HEK293T (cell line): ENCODE data around the gene MOGAT1.
"Not testable (repeated sequence)": the region's sequence is repeated elsewhere in the genome, so short reads cannot be mapped to it uniquely, and the experiment has no call there.

Experiments used
- CTCF ChIA-PET: fragments of 350-600 bp; formaldehyde crosslinking; extraction: SDS; loops from one replicate; lab custom pipeline; 2021; ENCODE audit warnings: antibody characterized with exemption, inconsistent platforms; lab: Yijun Ruan, JAX
- POLR2A ChIA-PET: fragments of 350-600 bp; formaldehyde crosslinking; extraction: SDS; loops from one replicate; lab custom pipeline; 2020; ENCODE audit warnings: antibody characterized with exemption, inconsistent platforms; lab: Yijun Ruan, JAX
- DNase-seq: peaks from one replicate; pipeline ENCODE4 v3.0.0; 2012; ENCODE audit warnings: mixed read lengths; ENCODE audit errors: extremely low spot score
- ARNT ChIP-seq: fragments of 450-650 bp; IDR thresholded peaks from 2 replicates; pipeline ENCODE4 v1.6.1; 2017; ENCODE audit warnings: mild to moderate bottlenecking
- BHLHE40 ChIP-seq: fragments of 450-650 bp; IDR thresholded peaks from 2 replicates; pipeline ENCODE4 v1.6.1; 2016; ENCODE audit warnings: mild to moderate bottlenecking, moderate library complexity, borderline replicate concordance
- CTBP1 ChIP-seq: fragments of 450-650 bp; IDR thresholded peaks from 2 replicates; pipeline ENCODE4 v1.6.1; 2016; ENCODE audit warnings: borderline replicate concordance
- ELF4 ChIP-seq: fragments of 450-650 bp; IDR thresholded peaks from 2 replicates; pipeline ENCODE4 v1.6.1; 2017; ENCODE audit warnings: antibody characterized with exemption
- FOXA1 ChIP-seq: fragments of 450-650 bp; IDR thresholded peaks from 2 replicates; pipeline ENCODE4 v1.6.1; 2016; ENCODE audit warnings: mild to moderate bottlenecking
- FOXK2 ChIP-seq: fragments of 450-650 bp; IDR thresholded peaks from 2 replicates; pipeline ENCODE4 v1.6.1; 2016; ENCODE audit warnings: mild to moderate bottlenecking
- FOXM1 ChIP-seq: fragments of 450-650 bp; IDR thresholded peaks from 2 replicates; pipeline ENCODE4 v1.6.1; 2017; ENCODE audit warnings: mild to moderate bottlenecking, borderline replicate concordance
- HDGF ChIP-seq: fragments of 450-650 bp; IDR thresholded peaks from 2 replicates; pipeline ENCODE4 v1.6.1; 2017; ENCODE audit warnings: antibody characterized with exemption, borderline replicate concordance
- L3MBTL2 ChIP-seq: fragments of 450-650 bp; conservative IDR thresholded peaks from 2 replicates; pipeline ENCODE4 v1.6.1; 2016; ENCODE audit warnings: mild to moderate bottlenecking
- LEF1 ChIP-seq: fragments of 450-650 bp; IDR thresholded peaks from 2 replicates; pipeline ENCODE4 v1.6.1; 2017; ENCODE audit warnings: mild to moderate bottlenecking, borderline replicate concordance
- NFRKB ChIP-seq: fragments of 450-650 bp; IDR thresholded peaks from 2 replicates; pipeline ENCODE4 v1.6.1; 2016; ENCODE audit warnings: mild to moderate bottlenecking, moderate library complexity
- SP1 ChIP-seq: fragments of 450-650 bp; IDR thresholded peaks from 2 replicates; pipeline ENCODE4 v1.6.1; 2017
- SUZ12 ChIP-seq: fragments of 450-650 bp; IDR thresholded peaks from 2 replicates; pipeline ENCODE4 v1.6.1; 2016; ENCODE audit warnings: mild to moderate bottlenecking
- TARDBP ChIP-seq: fragments of 450-650 bp; IDR thresholded peaks from 2 replicates; pipeline ENCODE4 v1.6.1; 2016
- ZNF384 ChIP-seq: fragments of 450-650 bp; IDR thresholded peaks from 2 replicates; pipeline ENCODE4 v1.6.1; 2016
- TF ChIP-seq, protein P1 (sequence below): fragments of 450-650 bp; IDR thresholded peaks from 2 replicates; pipeline ENCODE4 v1.6.1; 2016

MOGAT1 gene

DNA sequence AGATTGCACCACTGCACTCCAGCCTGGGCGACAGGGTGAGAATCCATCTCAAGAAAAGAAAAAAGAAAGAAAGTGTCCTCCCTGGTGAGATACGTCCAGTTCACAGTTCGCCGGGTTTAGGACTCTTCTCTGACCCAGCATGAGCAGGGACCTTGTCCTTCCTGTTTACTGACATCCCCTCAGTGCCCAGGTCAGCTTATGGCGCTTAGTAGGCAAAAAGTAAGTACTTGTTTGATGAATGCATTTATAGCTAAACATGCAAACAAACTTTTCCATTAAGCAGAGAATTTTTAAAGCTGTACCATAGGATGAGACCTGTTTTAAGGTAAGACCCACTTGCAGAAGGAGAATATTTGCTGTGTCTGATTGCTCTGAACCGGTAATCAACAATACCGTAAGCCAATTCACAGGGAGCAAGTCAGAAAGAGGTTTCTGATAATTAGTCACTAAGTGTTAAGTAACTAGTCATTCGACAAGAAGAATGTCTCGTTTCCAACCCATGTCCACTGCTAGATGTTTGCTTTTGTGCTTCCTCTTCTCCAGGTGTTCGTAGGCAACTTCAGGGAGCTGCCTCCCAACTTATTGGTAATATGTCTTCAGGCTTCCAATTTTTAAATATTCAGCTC lies 40.0 kb downstream of the MOGAT1 start:
- ChIA-PET POLR2A (no interaction called here), CTCF (interaction anchor here (0.6 kb wide), 1 partner anchor 85 kb away, joined by 4 read pairs; no protein-coding TSS in a partner anchor)
- TF ChIP-seq L3MBTL2, result no peak
- DNase-seq, result no peak

DNA sequence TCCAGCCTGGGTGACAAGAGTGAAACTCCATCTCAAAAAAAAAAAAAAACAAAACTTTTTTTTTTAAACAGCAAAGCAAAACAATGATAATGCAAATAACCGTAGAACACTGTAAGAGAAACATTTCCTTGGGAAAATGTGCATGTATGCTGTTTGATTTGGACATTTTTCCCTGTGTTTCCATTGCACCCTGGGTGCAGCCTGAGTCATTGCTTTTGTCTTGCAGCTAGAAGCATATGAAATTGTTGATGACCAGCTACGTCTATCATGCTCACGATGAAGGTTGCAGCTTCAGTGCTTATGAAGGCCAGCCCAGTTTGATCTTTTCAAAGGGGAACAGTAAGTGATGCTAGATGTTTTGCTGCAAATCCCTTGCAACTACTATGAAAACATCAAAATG lies 41.5 kb downstream of the MOGAT1 start:
- no peak for DNase-seq
- CTCF ChIA-PET, result interaction anchor here (0.6 kb wide), 1 partner anchor 114 kb away, joined by 6 read pairs; no protein-coding TSS in a partner anchor
- TF ChIP-seq, protein P1, sequence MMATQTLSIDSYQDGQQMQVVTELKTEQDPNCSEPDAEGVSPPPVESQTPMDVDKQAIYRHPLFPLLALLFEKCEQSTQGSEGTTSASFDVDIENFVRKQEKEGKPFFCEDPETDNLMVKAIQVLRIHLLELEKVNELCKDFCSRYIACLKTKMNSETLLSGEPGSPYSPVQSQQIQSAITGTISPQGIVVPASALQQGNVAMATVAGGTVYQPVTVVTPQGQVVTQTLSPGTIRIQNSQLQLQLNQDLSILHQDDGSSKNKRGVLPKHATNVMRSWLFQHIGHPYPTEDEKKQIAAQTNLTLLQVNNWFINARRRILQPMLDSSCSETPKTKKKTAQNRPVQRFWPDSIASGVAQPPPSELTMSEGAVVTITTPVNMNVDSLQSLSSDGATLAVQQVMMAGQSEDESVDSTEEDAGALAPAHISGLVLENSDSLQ, result no peak
- TF ChIP-seq L3MBTL2, result no peak
- TF ChIP-seq ARNT, result no peak
- no peak for TF ChIP-seq ZNF384
- TF ChIP-seq FOXM1, result no peak
- no peak for TF ChIP-seq SP1
- TF ChIP-seq BHLHE40, result no peak
- no peak for TF ChIP-seq LEF1
- TF ChIP-seq CTBP1, result no peak
- no peak for TF ChIP-seq HDGF
- TF ChIP-seq SUZ12, result no peak
- POLR2A ChIA-PET, result no interaction called here

DNA sequence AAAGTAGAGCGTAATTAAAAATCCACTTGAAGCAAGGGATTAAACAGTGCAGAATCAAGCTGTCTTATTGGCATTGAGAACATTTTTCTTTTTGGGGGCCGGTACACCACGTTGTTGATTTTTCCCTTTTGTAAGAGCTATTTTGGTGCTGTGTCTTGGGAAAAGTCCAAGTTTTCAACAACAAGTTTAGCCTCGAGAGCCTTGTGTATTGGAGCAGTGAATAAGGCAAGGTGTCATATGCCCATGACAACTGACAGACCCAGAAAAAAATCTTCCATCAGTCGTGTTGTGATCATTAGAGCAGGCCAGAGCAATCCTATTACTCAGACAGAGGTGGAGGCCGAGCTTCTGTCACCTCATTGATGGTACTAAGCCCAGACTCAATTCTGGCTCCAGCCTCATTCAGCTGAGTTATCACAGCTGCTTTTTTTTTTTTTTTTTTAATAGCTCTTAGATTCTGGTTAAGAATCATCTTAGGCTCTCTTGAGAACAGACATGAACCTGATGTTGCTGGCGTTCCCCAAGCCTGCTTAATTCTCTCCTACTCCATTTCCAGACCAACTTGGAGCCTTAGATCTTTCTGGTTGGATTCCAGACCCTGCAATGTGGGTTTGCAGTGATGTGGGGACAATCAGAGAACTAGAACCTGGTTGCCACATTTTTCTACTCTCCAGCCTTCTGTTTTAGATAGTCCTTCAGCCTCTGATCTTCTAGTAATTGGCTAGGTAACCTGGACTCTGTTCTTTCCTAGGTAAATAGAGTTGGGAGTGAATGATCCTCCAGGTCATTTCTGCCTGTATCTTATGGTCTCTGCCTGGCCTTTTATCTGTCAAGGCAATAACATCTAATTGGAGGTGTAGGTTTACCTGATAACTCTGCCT lies 43.1 kb downstream of the MOGAT1 start:
- ChIA-PET CTCF (interaction anchor here (0.7 kb wide), 1 partner anchor 189 kb away, joined by 6 read pairs; no protein-coding TSS in a partner anchor), POLR2A (no interaction called here)
- no peak for DNase-seq
- no peak for TF ChIP-seq L3MBTL2
- no peak for TF ChIP-seq TARDBP

DNA sequence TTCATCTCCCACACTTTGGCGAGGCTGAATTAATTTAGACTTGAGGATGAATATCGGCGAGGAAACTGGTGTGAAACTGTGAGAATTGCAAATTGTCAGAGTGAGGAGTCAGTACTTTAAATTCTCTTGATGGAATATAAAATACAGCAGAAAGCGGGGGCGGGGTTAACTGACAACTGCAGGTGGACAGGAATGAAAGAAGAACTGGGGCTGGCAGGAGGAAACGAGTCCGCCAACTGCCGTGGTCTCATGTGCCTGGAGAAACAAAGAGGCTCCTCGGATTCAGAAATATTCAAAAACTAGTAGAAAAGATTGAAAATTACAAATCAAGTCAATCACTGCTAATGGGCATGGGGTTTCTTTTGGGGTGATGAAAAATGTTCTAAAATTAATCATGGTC lies 44.3 kb downstream of the MOGAT1 start:
- TF ChIP-seq TARDBP (no peak), SUZ12 (no peak), FOXM1 (no peak), CTBP1 (no peak), ZNF384 (no peak), HDGF (no peak), FOXK2 (no peak)
- TF ChIP-seq, protein P1, result no peak
- ChIA-PET POLR2A (no interaction called here), CTCF (no interaction called here)
- no peak for DNase-seq

DNA sequence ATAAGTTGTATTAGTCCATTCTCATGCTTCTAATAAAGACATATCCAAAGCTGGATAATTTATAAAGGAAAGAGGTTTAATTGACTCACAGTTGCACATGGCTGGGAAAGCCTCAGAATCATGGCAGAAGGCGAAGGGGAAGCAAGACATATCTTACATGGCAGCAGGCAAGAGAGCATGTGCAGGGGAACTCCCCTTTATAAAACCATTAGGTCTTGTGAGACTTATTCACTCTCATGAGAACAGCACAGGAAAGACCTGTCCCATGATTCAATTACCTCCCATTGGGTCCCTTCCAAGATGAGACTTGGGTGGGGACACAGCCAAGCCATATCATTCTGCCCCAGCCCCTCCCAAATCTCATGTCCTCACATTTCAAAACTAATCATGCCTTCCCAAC lies 48.3 kb downstream of the MOGAT1 start:
- CTCF ChIA-PET, POLR2A ChIA-PET, DNase-seq: not testable (repeated sequence)

DNA sequence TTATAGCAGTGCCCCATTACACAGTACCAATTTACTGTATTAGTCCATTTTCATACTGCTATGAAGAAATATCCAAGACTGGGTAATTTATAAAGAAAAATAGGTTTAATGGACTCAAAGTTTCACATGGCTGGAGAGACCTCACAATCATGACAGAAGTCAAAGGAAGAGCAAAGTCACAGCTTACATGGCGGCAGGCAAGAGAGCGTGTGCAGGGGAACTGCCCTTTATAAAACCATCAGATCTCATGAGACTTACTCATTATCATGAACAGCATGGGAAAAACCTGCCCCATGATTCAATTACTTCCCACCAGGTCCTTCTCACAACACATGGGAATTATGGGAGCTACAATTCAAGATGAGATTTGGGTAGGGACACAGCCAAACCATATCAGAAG lies 50.1 kb downstream of the MOGAT1 start:
- DNase-seq, POLR2A ChIA-PET, CTCF ChIA-PET: not testable (repeated sequence)

DNA sequence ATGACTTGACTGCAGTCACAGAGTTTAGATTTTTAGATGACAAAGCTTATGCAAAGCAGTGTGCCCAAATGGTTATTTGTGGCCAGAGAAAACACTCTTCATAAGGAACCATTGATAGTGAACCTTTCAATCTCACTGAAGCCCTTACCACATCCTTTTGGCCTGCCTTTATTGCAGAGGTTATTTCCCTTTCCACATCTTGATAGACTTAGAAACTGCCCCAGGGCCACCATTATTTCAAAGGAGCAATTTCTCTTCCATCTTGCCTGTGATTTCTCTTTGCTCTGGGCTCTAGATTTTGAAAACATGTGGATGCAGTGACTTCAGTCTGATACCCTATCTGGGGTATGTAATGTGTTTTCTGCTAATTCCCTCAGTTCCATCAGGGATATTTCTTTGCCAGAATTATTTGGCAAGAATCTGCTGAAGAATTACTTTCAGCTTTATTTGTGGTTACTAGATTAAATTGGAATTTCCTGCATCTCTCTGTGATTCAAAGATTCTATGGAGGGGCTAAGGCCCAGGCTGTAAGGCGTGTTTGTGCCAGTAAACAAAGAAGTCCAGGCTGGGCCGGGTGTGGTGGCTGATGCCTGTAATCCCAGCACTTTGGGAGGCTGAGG lies 51.0 kb downstream of the MOGAT1 start:
- POLR2A ChIA-PET, result no interaction called here
- DNase-seq, result no peak
- TF ChIP-seq, protein P1, result no peak
- TF ChIP-seq SUZ12, result no peak
- no peak for TF ChIP-seq HDGF
- no peak for TF ChIP-seq CTBP1
- no peak for TF ChIP-seq ZNF384
- no peak for TF ChIP-seq FOXA1
- TF ChIP-seq ARNT, result no peak
- TF ChIP-seq L3MBTL2, result no peak
- TF ChIP-seq FOXK2, result no peak
- no peak for TF ChIP-seq BHLHE40
- TF ChIP-seq FOXM1, result no peak
- no peak for TF ChIP-seq SP1
- TF ChIP-seq LEF1, result no peak
- TF ChIP-seq NFRKB, result no peak
- TF ChIP-seq ELF4, result no peak
- TF ChIP-seq TARDBP, result no peak
- CTCF ChIA-PET, result no interaction called here
